Measurements from ENCODE around the gene GPX2.

DNA sequence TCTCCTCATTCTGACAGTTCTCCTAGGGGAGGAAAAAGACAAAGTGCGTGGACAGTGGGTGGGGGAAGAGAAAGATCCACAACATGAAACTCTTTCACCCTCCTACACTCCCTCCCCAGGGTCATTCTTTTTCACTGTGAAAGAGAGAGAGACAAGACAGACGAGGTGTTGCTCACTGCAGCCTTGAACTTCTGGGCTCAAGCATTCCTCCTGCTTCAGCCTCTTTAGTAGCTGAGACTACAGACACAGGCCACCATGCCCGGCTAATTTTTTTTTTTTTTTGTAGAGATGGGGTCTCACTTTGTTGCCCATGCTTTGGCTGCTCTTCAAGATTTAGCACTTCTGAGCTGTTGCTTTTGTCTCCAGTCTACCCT, 2.7 kb downstream of the GPX2 start:
- TF ChIP-seq, protein P1, sequence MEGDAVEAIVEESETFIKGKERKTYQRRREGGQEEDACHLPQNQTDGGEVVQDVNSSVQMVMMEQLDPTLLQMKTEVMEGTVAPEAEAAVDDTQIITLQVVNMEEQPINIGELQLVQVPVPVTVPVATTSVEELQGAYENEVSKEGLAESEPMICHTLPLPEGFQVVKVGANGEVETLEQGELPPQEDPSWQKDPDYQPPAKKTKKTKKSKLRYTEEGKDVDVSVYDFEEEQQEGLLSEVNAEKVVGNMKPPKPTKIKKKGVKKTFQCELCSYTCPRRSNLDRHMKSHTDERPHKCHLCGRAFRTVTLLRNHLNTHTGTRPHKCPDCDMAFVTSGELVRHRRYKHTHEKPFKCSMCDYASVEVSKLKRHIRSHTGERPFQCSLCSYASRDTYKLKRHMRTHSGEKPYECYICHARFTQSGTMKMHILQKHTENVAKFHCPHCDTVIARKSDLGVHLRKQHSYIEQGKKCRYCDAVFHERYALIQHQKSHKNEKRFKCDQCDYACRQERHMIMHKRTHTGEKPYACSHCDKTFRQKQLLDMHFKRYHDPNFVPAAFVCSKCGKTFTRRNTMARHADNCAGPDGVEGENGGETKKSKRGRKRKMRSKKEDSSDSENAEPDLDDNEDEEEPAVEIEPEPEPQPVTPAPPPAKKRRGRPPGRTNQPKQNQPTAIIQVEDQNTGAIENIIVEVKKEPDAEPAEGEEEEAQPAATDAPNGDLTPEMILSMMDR (IDR thresholded peaks at IDR 0.05): no peak
- TF ChIP-seq POLR2A (IDR thresholded peaks at IDR 0.05) (no peak), POLR2AphosphoS5 (IDR thresholded peaks at IDR 0.05) (no peak), EP300 (IDR thresholded peaks at IDR 0.05) (no peak)
